ENCODE measurements around the gene RNF222. TPM values are rescaled to one million over a fixed set of nuclear protein-coding genes. Genes with fewer than 3 reads are reported as not detected.

RNF222 gene
- total and polyA plus RNA-seq, 10 of the 15 experiments (the other 5 are each of a cell fraction or from before 2014, with no cell fraction given): not detected

- Histone ChIP-seq H3K27me3 (replicated peaks in 1 of 2; ENCODE audit: control insufficient read depth in 2 of 2, insufficient read depth in 2 of 2, low read length in 1 of 2) (no peaks in the 10 kb centered on the region), H3K27ac (ENCODE audit: control insufficient read depth, insufficient read depth) (no peak overlapping the region), H3K9me3 (replicated peaks; ENCODE audit: control insufficient read depth, insufficient read depth, low read length) (no peaks in the 10 kb centered on the region), H3K79me2 (ENCODE audit: control insufficient read depth, insufficient read depth, low read length) (peaks cover 49% of the 10 kb centered on the region), H4K20me1 (ENCODE audit: control insufficient read depth, insufficient read depth) (0 out of 2 replicates have a peak, but pooled peaks cover 2% of the 10 kb centered on the region), H3K36me3 (ENCODE audit: control insufficient read depth in 2 of 2, insufficient read depth in 2 of 2, low read length in 1 of 2) (peaks cover 0 to 24% of the 10 kb centered on the region in 2 experiments; a peak in 2 of 4 replicates), H2AFZ (ENCODE audit: control insufficient read depth, low read depth, low read length) (no peak overlapping the region), H3K4me1 (ENCODE audit: control insufficient read depth, insufficient read depth, low read length) (peaks cover 6% of the 10 kb centered on the region), H3K4me2 (ENCODE audit: control insufficient read depth, insufficient read depth) (no peak overlapping the region), H3K9ac (ENCODE audit: control insufficient read depth, insufficient read depth, low read length) (no peak overlapping the region), H3K4me3 (no peak overlapping the region)
- WGBS (ENCODE audit: insufficient coverage, insufficient replicate concordance, low lambda C conversion rate, missing lambda C conversion rate): 96% methylated on average over 2 of the region's 2 CpGs
- BruUV-seq (replicated peaks): no TSS peak
- TF ChIP-seq CREM (IDR thresholded peaks at IDR 0.05; ENCODE audit: low read depth) (no peak), ATF3 (IDR thresholded peaks at IDR 0.05; ENCODE audit: borderline replicate concordance, extremely low read depth, low read depth, low read length) (no peak), MYC (IDR thresholded peaks at IDR 0.05; ENCODE audit: insufficient read depth, insufficient read length, insufficient replicate concordance, low read length, severe bottlenecking) (no peak), CBX5 (IDR thresholded peaks at IDR 0.05; ENCODE audit: low read depth) (no peak), NKRF (conservative IDR thresholded peaks at IDR 0.05) (no peak), SRF (IDR thresholded peaks at IDR 0.05; ENCODE audit: low read depth in 2 of 2, low read length in 2 of 2) (no peak), KDM1A (IDR thresholded peaks at IDR 0.05; ENCODE audit: borderline replicate concordance) (no peak), ASH2L (IDR thresholded peaks at IDR 0.05; ENCODE audit: borderline replicate concordance, low read depth) (no peak)
- in situ Hi-C loops (cut with MboI): no loop called here
- CTCF ChIA-PET: no interaction called here
- DNase-seq (ENCODE audit: low read depth, low spot score) (no peak), FAIRE-seq (no peak), ATAC-seq (no peak)
- SMC1A ChIA-PET (ENCODE audit: uncharacterized antibody, unreplicated experiment): interaction anchor here (1.2 kb wide), 1 partner anchor 556 kb away, joined by 3 read pairs; no protein-coding TSS in a partner anchor
- POLR2A ChIA-PET: no interaction called here
- RAD21 ChIA-PET (ENCODE audit: unreplicated experiment): no interaction called here
- intact Hi-C loops (cut with micrococcal nuclease; ENCODE audit: unreplicated experiment): no loop called here
Measured at GRCh38 chr17:8442310-8442709, 44.7 kb upstream of the RNF222 start.
